ENCODE results near the gene CD300A.

CD300A gene

GRCh38 chr17:74454197-74455024 is 12.0 kb upstream of the CD300A start:
- peak in 11 of 14 donors; percentile 43 to 86 (median 77) for DNase-seq

GRCh38 chr17:74455025-74455545 is 11.3 kb upstream of the CD300A start:
- no peak for DNase-seq

- DNase-seq: no peak
These were observed 10.6 kb upstream of the CD300A start for GRCh38 chr17:74455821-74456220.

GRCh38 chr17:74457146-74457819 is 9.2 kb upstream of the CD300A start:
- peak in 12 of 14 donors; percentile 17 to 79 (median 54) for DNase-seq

GRCh38 chr17:74457820-74458166 is 8.6 kb upstream of the CD300A start:
- no peak for DNase-seq

GRCh38 chr17:74458835-74459234 is 7.6 kb upstream of the CD300A start:
- DNase-seq: peak in 1 of 14 donors; percentile 23

- no peak for DNase-seq
These were observed 6.8 kb upstream of the CD300A start for GRCh38 chr17:74459622-74460021.

GRCh38 chr17:74460241-74460640 is 6.2 kb upstream of the CD300A start:
- no peak for DNase-seq

- DNase-seq: no peak
These were observed 5.4 kb upstream of the CD300A start for GRCh38 chr17:74460996-74461395.

GRCh38 chr17:74461611-74462010 is 4.8 kb upstream of the CD300A start:
- no peak for DNase-seq

- DNase-seq: no peak
These were observed 1.6 kb upstream of the CD300A start for GRCh38 chr17:74464730-74465377.

- DNase-seq: no peak
These were observed 890 bp upstream of the CD300A start for GRCh38 chr17:74465378-74466110.

- DNase-seq: no peak
These were observed 372 bp downstream of the CD300A start for GRCh38 chr17:74466828-74467184.

GRCh38 chr17:74467221-74467951 is 952 bp downstream of the CD300A start:
- peak in 2 of 14 donors; percentile 12 to 17 for DNase-seq

- DNase-seq: no peak
These were observed 4.9 kb downstream of the CD300A start for GRCh38 chr17:74471341-74471740.

GRCh38 chr17:74472890-74473289 is 6.5 kb downstream of the CD300A start:
- DNase-seq: no peak

GRCh38 chr17:74473294-74473693 is 6.9 kb downstream of the CD300A start:
- no peak for DNase-seq

GRCh38 chr17:74474043-74474792 is 7.8 kb downstream of the CD300A start:
- DNase-seq: no peak

GRCh38 chr17:74475189-74475588 is 8.8 kb downstream of the CD300A start:
- no peak for DNase-seq

GRCh38 chr17:74477411-74477810 is 11.0 kb downstream of the CD300A start:
- DNase-seq: no peak

All from C1 segment of cervical spinal cord (tissue), 14 donors.